Measurements from ENCODE around the gene TASP1. TPM values are rescaled to one million over a fixed set of nuclear protein-coding genes. Genes with fewer than 3 reads are reported as not detected.

TASP1 gene
- total and polyA plus RNA-seq, 3 experiments from 2014 or later, result 11.8 to 14.4 (median 13.5) TPM

- Mint-ChIP-seq H3K4me1 (no peaks in the 10 kb centered on the region), H3K9me3 (peaks cover 0 to 3% (median 0%) of the 10 kb centered on the region in 5 donors), H3K36me3 (peaks cover 34 to 79% (median 34%) of the 10 kb centered on the region in 3 donors), H3K4me3 (no peak overlapping the region), H3K27ac (no peak overlapping the region), H3K27me3 (no peaks in the 10 kb centered on the region)
- POLR2A ChIA-PET, result no interaction called here
- no peak for DNase-seq
- CTCF ChIA-PET, result no interaction called here
- H3K4me3 ChIP-seq (ENCODE audit: low read length), result no peak overlapping the region
- no peaks in the 10 kb centered on the region for H3K4me1 ChIP-seq (ENCODE audit: insufficient read depth, low read length)
- no peak overlapping the region for H3K27ac ChIP-seq (ENCODE audit: low read depth, low read length)
- no peaks in the 10 kb centered on the region for H3K27me3 ChIP-seq (ENCODE audit: insufficient read depth, low read length, poor library complexity, severe bottlenecking)
- no peaks in the 10 kb centered on the region for H3K9me3 ChIP-seq (ENCODE audit: low read length)
- no peaks in the 10 kb centered on the region for H3K36me3 ChIP-seq (ENCODE audit: insufficient read depth, low read length)
Observed at GRCh38 chr20:13412806-13413445, 225.8 kb downstream of the TASP1 start.

DNA sequence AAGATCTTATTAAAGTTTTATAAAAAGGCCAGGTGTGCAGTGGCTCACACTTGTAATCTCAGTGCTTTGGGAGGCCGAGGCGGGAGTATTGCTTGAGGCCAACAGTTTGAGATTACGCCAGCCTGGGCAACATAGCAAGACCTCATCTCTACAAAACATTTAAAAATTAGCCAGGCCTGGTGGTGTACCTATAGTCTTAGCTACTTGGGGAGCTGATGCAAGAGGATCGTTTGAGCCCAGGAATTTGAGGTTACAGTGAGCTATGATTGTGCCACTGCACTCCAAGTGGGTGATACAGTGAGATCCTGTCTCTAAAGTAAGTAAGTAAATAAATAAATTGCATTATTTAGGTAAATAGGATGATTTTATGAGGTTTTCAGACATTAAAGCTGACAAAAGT, 234.4 kb downstream of the TASP1 start:
- no peak overlapping the region for H3K27ac ChIP-seq (ENCODE audit: low read depth, low read length)
- Mint-ChIP-seq H3K27ac (no peak overlapping the region), H3K4me3 (no peak overlapping the region), H3K36me3 (peaks cover 1 to 54% (median 5%) of the 10 kb centered on the region in 3 donors), H3K27me3 (no peaks in the 10 kb centered on the region), H3K9me3 (peaks cover 0 to 1% (median 0%) of the 10 kb centered on the region in 5 donors), H3K4me1 (no peaks in the 10 kb centered on the region)
- ChIA-PET POLR2A (no interaction called here), CTCF (interaction anchor here (0.9 kb wide), 1 partner anchor 13 kb away, joined by 3 read pairs; no protein-coding TSS in a partner anchor)
- H3K4me1 ChIP-seq (ENCODE audit: insufficient read depth, low read length), result no peaks in the 10 kb centered on the region
- no peak overlapping the region for H3K4me3 ChIP-seq (ENCODE audit: low read length)
- no peaks in the 10 kb centered on the region for H3K36me3 ChIP-seq (ENCODE audit: insufficient read depth, low read length)
- DNase-seq, result no peak
- no peaks in the 10 kb centered on the region for H3K9me3 ChIP-seq (ENCODE audit: low read length)
- H3K27me3 ChIP-seq (ENCODE audit: insufficient read depth, low read length, poor library complexity, severe bottlenecking), result no peaks in the 10 kb centered on the region

DNA sequence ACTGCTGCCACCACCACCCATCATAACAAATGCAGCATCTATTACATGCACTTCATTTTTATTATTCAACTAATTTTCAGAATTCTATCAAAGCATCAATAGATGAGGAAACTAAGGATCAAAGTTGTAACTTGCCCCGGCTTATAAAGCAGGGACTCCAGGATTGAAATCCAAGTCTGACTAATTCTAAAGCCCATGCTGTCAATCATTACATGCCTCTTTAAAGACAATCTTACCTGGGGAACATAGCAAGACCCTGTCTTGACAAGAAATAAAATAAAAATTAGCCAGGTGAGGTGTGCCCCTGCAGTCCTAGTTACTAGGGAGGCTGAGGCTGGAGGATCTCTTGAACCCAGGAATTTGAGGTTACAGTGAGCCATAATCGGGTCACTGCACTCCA, 235.3 kb downstream of the TASP1 start:
- H3K4me3 Mint-ChIP-seq, result no peak overlapping the region
- H3K27me3 ChIP-seq (ENCODE audit: insufficient read depth, low read length, poor library complexity, severe bottlenecking), result no peaks in the 10 kb centered on the region
- no peaks in the 10 kb centered on the region for H3K4me1 Mint-ChIP-seq

DNA sequence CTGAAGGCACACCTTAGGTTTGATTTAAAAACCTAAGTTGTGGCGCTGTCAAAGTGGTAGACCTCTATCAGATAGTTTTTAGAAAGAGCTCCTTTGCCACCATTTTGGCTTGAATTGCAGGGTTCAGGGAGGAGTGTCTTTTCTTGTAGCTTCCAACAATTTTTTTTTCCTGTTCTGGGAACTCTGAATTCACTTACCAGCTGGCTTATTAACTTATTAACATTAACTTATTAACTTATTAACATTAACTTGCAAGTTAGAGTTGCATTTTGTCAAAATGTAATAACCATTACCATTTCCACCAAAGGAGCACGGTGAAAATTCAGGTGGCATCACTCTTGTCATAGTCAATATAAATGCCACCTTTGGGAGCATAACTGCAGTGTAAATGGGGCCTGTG, 235.7 kb downstream of the TASP1 start:
- Mint-ChIP-seq H3K36me3 (peaks cover 3 to 53% (median 5%) of the 10 kb centered on the region in 3 donors), H3K4me3 (no peak overlapping the region), H3K9me3 (no peaks in the 10 kb centered on the region), H3K27ac (no peak overlapping the region), H3K27me3 (no peaks in the 10 kb centered on the region), H3K4me1 (no peaks in the 10 kb centered on the region)
- Histone ChIP-seq H3K36me3 (ENCODE audit: insufficient read depth, low read length) (no peaks in the 10 kb centered on the region), H3K9me3 (ENCODE audit: low read length) (no peaks in the 10 kb centered on the region), H3K27me3 (ENCODE audit: insufficient read depth, low read length, poor library complexity, severe bottlenecking) (no peaks in the 10 kb centered on the region), H3K4me1 (ENCODE audit: insufficient read depth, low read length) (no peaks in the 10 kb centered on the region), H3K4me3 (ENCODE audit: low read length) (no peak overlapping the region), H3K27ac (ENCODE audit: low read depth, low read length) (no peak overlapping the region)
- ChIA-PET CTCF (no interaction called here), POLR2A (no interaction called here)
- no peak for DNase-seq

More for the DNA sequence above, 235.3 kb downstream of the TASP1 start:
- Mint-ChIP-seq H3K27ac (no peak overlapping the region), H3K27me3 (no peaks in the 10 kb centered on the region), H3K9me3 (no peaks in the 10 kb centered on the region), H3K36me3 (peaks cover 2 to 52% (median 5%) of the 10 kb centered on the region in 3 donors)
- Histone ChIP-seq H3K27ac (ENCODE audit: low read depth, low read length) (no peak overlapping the region), H3K4me3 (ENCODE audit: low read length) (no peak overlapping the region), H3K9me3 (ENCODE audit: low read length) (no peaks in the 10 kb centered on the region), H3K36me3 (ENCODE audit: insufficient read depth, low read length) (no peaks in the 10 kb centered on the region), H3K4me1 (ENCODE audit: insufficient read depth, low read length) (no peaks in the 10 kb centered on the region)
- POLR2A ChIA-PET, result no interaction called here
- no peak for DNase-seq
- CTCF ChIA-PET, result no interaction called here

DNA sequence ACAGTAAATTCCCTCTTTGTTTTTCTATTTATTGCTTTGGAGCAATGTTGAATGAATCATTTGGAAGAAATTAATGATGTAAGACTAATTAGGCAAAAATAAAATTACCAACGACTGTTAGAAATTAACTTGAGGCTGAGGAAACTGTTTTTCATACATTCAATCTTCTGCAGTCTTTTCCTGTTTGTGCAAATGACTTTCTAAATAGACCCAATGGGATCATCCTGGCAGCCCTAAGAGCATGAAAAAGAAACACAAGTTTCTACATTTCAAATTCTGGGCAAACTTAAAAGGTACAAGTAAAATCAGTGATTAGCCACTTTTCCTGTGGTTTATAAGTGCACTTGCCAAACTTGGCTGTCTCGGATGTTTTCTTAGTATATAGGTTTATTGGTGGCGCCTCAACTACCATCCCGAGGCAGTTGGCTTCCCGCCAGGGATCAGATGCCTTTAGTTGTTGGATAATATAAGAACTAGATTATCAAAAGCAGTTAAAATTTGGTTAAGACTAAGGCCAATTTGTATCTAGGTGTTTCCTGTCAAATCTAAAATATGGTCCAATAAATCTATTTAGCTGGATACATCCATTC, 236.5 kb downstream of the TASP1 start:
- Histone ChIP-seq H3K36me3 (ENCODE audit: insufficient read depth, low read length) (no peaks in the 10 kb centered on the region), H3K9me3 (ENCODE audit: low read length) (no peaks in the 10 kb centered on the region), H3K4me1 (ENCODE audit: insufficient read depth, low read length) (no peaks in the 10 kb centered on the region), H3K27ac (ENCODE audit: low read depth, low read length) (no peak overlapping the region), H3K4me3 (ENCODE audit: low read length) (no peak overlapping the region), H3K27me3 (ENCODE audit: insufficient read depth, low read length, poor library complexity, severe bottlenecking) (no peaks in the 10 kb centered on the region)
- no peaks in the 10 kb centered on the region for H3K9me3 Mint-ChIP-seq
- no peaks in the 10 kb centered on the region for H3K4me1 Mint-ChIP-seq
- peaks cover 2 to 47% (median 6%) of the 10 kb centered on the region in 3 donors for H3K36me3 Mint-ChIP-seq
- CTCF ChIA-PET, result no interaction called here
- no peak overlapping the region for H3K4me3 Mint-ChIP-seq
- POLR2A ChIA-PET, result no interaction called here
- H3K27ac Mint-ChIP-seq, result no peak overlapping the region
- H3K27me3 Mint-ChIP-seq, result no peaks in the 10 kb centered on the region
- no peak for DNase-seq

DNA sequence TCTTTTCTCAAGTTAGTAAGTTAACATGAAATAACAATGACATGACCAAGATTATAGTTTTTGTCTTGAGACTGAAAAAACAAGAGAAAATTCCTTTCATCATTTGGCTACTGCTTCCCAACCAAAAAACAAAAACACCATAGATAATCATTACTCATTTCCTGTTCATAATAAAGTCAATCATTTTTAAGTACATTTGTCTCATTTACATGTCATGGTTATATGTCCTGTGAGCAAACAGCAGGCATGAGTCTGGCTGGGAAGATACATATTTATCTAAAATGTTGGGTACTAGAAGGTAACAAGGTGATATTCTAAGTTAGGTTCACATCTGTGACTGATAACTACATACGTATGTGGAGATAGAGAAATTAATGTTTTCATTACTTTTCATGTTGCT, 237.1 kb downstream of the TASP1 start:
- H3K4me1 Mint-ChIP-seq, result no peaks in the 10 kb centered on the region
- H3K27me3 Mint-ChIP-seq, result no peaks in the 10 kb centered on the region
- no peak overlapping the region for H3K27ac Mint-ChIP-seq
- Histone ChIP-seq H3K27me3 (ENCODE audit: insufficient read depth, low read length, poor library complexity, severe bottlenecking) (no peaks in the 10 kb centered on the region), H3K9me3 (ENCODE audit: low read length) (no peaks in the 10 kb centered on the region), H3K4me1 (ENCODE audit: insufficient read depth, low read length) (no peaks in the 10 kb centered on the region), H3K4me3 (ENCODE audit: low read length) (no peak overlapping the region), H3K36me3 (ENCODE audit: insufficient read depth, low read length) (no peaks in the 10 kb centered on the region), H3K27ac (ENCODE audit: low read depth, low read length) (no peak overlapping the region)
- peaks cover 2 to 44% (median 11%) of the 10 kb centered on the region in 3 donors for H3K36me3 Mint-ChIP-seq
- H3K4me3 Mint-ChIP-seq, result no peak overlapping the region
- H3K9me3 Mint-ChIP-seq, result no peaks in the 10 kb centered on the region
- DNase-seq, result no peak
- CTCF ChIA-PET, result no interaction called here
- POLR2A ChIA-PET, result no interaction called here

- no peak overlapping the region for H3K27ac Mint-ChIP-seq
- Histone ChIP-seq H3K4me3 (ENCODE audit: low read length) (no peak overlapping the region), H3K4me1 (ENCODE audit: insufficient read depth, low read length) (no peaks in the 10 kb centered on the region), H3K27ac (ENCODE audit: low read depth, low read length) (no peak overlapping the region), H3K36me3 (ENCODE audit: insufficient read depth, low read length) (no peaks in the 10 kb centered on the region), H3K9me3 (ENCODE audit: low read length) (no peaks in the 10 kb centered on the region), H3K27me3 (ENCODE audit: insufficient read depth, low read length, poor library complexity, severe bottlenecking) (no peaks in the 10 kb centered on the region)
- no peaks in the 10 kb centered on the region for H3K4me1 Mint-ChIP-seq
- POLR2A ChIA-PET, result no interaction called here
- DNase-seq, result no peak
- CTCF ChIA-PET, result no interaction called here
- H3K4me3 Mint-ChIP-seq, result no peak overlapping the region
- no peaks in the 10 kb centered on the region for H3K9me3 Mint-ChIP-seq
- H3K36me3 Mint-ChIP-seq, result peaks cover 4 to 39% (median 12%) of the 10 kb centered on the region in 3 donors
- H3K27me3 Mint-ChIP-seq, result no peaks in the 10 kb centered on the region
Observed at GRCh38 chr20:13400453-13400852, 238.3 kb downstream of the TASP1 start.

- peaks cover 17 to 53% (median 22%) of the 10 kb centered on the region in 3 donors for H3K36me3 Mint-ChIP-seq
- no peak overlapping the region for H3K4me3 Mint-ChIP-seq
- Histone ChIP-seq H3K4me3 (ENCODE audit: low read length) (no peak overlapping the region), H3K36me3 (ENCODE audit: insufficient read depth, low read length) (no peaks in the 10 kb centered on the region), H3K4me1 (ENCODE audit: insufficient read depth, low read length) (no peaks in the 10 kb centered on the region), H3K9me3 (ENCODE audit: low read length) (no peaks in the 10 kb centered on the region), H3K27ac (ENCODE audit: low read depth, low read length) (no peak overlapping the region), H3K27me3 (ENCODE audit: insufficient read depth, low read length, poor library complexity, severe bottlenecking) (no peaks in the 10 kb centered on the region)
- no peak for DNase-seq
- no peak overlapping the region for H3K27ac Mint-ChIP-seq
- POLR2A ChIA-PET, result no interaction called here
- no peaks in the 10 kb centered on the region for H3K4me1 Mint-ChIP-seq
- no peaks in the 10 kb centered on the region for H3K27me3 Mint-ChIP-seq
- CTCF ChIA-PET, result no interaction called here
- H3K9me3 Mint-ChIP-seq, result peaks cover 0 to 4% (median 0%) of the 10 kb centered on the region in 5 donors
Observed at GRCh38 chr20:13397300-13397724, 241.4 kb downstream of the TASP1 start.

Measured in CD8-positive, alpha-beta memory T cell (primary cell).